HG02943 (cell line): ENCODE measurements around the gene RAD23B.
"Not testable (repeated sequence)": the region's sequence is repeated elsewhere in the genome, so short reads cannot be mapped to it uniquely, and the experiment has no call there.

Experiments used
- ATAC-seq: cut with Tn5 transposase; IDR thresholded peaks from one replicate; pipeline ENCODE4 v1.9.1; 2021; ENCODE audit warnings: mild to moderate bottlenecking, low read depth, moderate library complexity; ENCODE audit not compliant: unreplicated experiment

The RAD23B gene

GRCh38 chr9:107288701-107289100 is 5.6 kb downstream of the RAD23B start:
- no peak for ATAC-seq

GRCh38 chr9:107290619-107291018 is 7.5 kb downstream of the RAD23B start:
- no peak for ATAC-seq

- ATAC-seq, result no peak
These were observed 9.9 kb downstream of the RAD23B start for GRCh38 chr9:107292821-107293542.

- no peak for ATAC-seq
These were observed 10.5 kb downstream of the RAD23B start for GRCh38 chr9:107293543-107294085.

- no peak for ATAC-seq
These were observed 11.7 kb downstream of the RAD23B start for GRCh38 chr9:107294756-107295155.

- ATAC-seq, result no peak
These were observed 12.9 kb downstream of the RAD23B start for GRCh38 chr9:107295995-107296394.

GRCh38 chr9:107296592-107296991 is 13.5 kb downstream of the RAD23B start:
- ATAC-seq, result not testable (repeated sequence)

GRCh38 chr9:107299437-107299836 is 16.4 kb downstream of the RAD23B start:
- no peak for ATAC-seq

GRCh38 chr9:107306308-107306707 is 23.2 kb downstream of the RAD23B start:
- no peak for ATAC-seq

GRCh38 chr9:107307331-107307730 is 24.3 kb downstream of the RAD23B start:
- no peak for ATAC-seq

GRCh38 chr9:107308461-107308860 is 25.4 kb downstream of the RAD23B start:
- peak; percentile 2 for ATAC-seq

GRCh38 chr9:107309271-107309670 is 26.2 kb downstream of the RAD23B start:
- peak; percentile 94 for ATAC-seq

GRCh38 chr9:107312376-107313050 is 29.4 kb downstream of the RAD23B start:
- no peak for ATAC-seq

- ATAC-seq, result no peak
These were observed 30.5 kb downstream of the RAD23B start for GRCh38 chr9:107313555-107314096.

GRCh38 chr9:107314763-107315162 is 31.7 kb downstream of the RAD23B start:
- ATAC-seq, result no peak

- ATAC-seq, result no peak
These were observed 33.9 kb downstream of the RAD23B start for GRCh38 chr9:107316795-107317661.

- no peak for ATAC-seq
These were observed 39.6 kb downstream of the RAD23B start for GRCh38 chr9:107322643-107323042.

GRCh38 chr9:107323836-107324585 is 40.9 kb downstream of the RAD23B start:
- ATAC-seq, result no peak

GRCh38 chr9:107325842-107326241 is 42.8 kb downstream of the RAD23B start:
- ATAC-seq, result no peak

- ATAC-seq, result no peak
These were observed 45.4 kb downstream of the RAD23B start for GRCh38 chr9:107328510-107328909.
